Measurements from ENCODE around the gene HS3ST3A1.
"Not testable (repeated sequence)": the region's sequence is repeated elsewhere in the genome, so short reads cannot be mapped to it uniquely, and the experiment has no call there.

The HS3ST3A1 gene

DNA sequence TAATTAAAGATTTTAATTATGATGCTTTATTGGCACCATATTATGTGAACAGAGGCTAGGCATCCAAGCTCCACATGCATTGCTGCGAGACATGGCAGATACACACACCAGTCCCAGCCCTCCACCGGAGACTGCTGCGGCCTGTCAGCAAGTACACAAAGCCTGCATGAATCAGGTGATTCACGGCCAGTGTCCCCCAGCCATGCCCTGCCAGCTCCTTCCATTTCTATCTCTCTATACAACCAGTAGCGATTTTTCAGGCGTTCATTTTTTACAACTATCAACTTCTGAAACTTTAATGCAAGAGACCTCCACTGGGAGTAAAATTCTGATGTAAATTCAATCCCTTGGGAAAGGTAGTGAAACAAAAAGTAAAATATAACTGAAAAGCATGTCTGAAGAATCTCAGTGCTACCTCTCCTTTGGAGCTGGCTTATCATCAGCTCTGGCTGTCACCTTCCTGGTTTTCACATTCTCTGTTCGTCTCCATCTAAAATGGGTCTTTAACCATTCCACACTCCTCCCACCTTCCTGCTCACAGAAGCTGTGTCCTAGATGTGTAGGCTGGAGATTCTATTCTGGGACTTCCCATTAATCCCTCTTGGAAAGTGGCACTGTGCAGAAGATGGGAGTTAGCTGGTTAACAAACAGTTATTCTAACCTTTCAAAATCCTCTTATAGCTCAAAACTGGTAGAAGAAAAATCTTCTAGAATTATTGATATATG is 32.2 kb downstream of the HS3ST3A1 start:
- no peak for DNase-seq

DNA sequence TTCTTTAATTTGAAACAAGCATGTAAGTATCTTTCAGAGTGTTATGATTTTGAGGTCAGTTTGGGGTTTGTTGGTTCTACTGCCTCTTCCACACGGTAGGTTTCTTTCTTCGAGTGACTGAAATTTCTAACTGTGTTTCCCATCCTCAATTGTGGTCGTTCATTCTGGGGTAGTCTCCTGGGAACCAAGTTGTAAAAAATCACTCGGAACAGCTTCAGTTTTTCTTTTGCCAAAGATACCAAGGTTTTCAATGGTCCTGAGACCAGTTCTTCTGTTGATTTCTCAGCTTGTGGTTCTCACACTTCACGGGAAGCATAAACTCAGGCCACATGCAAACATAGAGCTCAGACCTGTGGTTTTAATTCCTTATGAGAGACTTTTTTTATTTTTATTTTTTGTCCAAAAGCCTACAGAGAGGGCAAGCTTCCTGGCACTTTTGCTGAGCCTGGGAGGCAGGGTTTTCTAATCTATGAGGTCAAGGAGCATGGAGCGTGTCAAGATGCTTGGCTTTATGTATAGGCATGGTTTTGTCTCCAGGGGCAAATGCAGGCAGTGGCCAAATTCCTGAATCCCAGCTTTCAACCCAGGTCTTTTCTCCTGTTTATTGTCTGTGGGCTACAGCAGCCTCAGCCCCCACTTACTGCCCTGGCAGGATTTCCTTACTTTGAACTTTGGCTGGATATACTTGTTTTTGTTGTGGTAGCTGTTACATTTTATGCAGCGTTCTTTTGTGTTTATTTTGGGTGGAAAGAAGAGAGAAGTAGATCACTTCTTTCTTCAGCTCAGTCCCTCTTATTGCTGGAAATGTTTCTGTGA is 32.9 kb downstream of the HS3ST3A1 start:
- DNase-seq: no peak

DNA sequence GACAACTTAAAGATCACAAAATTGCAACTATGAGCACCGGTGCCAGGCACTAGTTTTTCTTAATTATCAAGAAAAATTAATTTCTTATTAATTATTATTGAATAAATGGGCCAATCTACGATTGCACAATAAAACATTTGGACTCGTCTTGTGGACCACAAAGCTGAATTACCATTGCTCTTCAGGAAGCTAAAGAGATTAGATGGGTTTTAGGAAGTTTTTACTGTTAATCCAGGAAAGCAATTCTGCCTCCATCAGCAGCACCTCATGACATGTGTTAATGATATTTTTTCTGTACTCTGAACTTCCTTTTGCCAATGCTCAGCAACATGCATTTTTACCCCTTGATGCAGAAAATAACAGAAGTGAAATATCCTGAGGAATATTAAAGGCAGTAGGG is 37.9 kb downstream of the HS3ST3A1 start:
- DNase-seq: no peak

DNA sequence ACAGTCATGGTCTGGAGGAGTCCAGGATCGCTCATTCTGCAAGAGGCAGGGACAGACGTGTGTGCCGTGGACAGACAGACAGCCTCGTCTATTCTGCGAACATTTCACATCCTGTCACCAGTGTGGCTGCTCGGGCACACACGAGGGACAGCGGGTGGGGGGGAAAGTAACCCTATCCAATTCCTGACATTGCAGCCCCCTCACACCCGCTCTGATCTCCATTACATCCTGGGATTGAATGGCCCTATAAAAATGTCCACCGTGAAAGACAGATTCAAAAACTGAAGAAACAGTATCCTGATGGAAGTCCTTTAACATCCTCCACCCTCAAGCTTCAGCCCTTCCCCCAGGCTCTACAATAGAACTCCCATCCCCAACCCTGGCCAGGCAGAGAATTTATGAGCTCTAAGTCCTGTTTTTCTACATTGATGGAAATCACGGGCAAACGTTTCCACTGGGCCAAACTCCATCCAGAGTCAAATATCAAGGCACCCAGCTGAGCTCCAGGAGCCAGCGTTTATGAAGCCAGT is 39.4 kb downstream of the HS3ST3A1 start:
- DNase-seq: no peak

DNA sequence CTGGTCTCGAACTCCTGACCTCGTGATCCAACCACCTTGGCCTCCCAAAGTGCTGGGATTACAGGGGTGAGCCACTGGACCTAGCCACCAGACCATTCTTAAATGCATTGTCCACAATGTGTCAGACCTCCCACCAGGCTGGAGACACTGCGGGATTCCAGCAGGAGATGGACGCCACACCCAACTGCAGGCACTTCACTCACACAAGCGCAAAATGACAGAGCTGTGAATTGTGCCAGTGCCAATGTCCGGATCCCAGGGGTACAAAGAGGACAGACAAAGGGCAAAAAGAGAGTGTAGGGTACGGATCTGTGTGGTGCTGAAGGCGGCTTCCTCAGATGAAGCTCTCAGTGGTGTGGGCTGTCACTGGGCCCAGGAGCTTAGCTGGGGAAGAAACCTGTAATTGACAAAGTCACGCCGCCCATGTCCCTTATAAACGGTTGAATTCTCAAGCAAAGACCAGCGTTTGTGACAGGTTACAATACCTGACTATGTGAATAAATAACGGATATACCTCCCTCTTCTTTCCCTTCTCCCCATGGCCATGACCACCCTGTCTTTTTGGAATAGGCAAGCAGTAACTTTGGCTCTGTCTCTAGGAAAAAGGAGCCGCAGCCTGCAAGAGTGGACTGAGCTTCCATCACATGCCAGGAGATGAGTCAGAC is 40.0 kb downstream of the HS3ST3A1 start:
- DNase-seq: no peak

DNA sequence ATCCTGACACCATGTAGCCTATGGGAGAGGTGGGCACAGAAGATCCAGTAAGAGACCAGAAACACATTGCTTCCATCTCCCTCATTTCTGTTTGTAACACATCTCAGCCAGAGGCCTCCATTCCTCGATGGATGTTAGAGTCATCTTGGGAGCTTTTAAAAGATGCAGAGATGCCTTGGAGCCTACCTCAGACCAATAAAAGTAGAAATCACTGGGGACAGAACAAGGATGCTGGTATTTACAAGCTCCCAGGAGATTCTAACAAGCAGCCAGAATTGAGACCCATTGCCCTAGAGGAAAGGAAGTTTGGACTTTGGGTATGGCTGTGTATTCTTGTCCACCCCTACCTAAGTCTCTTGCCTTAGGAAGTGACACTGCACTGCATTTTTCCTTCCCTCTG is 40.8 kb downstream of the HS3ST3A1 start:
- DNase-seq: no peak

DNA sequence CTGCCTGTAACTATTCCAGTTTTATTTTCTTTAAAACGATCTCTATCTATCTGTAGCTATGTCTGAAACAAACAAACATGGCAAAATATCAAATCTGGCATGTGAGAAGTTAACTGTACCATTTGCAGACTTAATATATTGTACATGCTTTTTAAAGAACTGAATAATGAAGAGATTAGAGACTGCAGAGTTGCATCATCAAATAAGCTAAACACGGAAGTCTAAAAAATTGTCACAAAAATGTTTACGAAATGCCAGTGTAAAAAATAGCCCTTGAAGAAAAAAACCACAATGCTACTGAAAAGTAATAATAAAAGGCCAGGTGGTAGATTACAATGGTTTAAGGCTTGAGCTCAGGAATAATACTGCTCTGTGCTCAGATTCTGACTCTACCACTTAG is 43.1 kb downstream of the HS3ST3A1 start:
- no peak for DNase-seq

DNA sequence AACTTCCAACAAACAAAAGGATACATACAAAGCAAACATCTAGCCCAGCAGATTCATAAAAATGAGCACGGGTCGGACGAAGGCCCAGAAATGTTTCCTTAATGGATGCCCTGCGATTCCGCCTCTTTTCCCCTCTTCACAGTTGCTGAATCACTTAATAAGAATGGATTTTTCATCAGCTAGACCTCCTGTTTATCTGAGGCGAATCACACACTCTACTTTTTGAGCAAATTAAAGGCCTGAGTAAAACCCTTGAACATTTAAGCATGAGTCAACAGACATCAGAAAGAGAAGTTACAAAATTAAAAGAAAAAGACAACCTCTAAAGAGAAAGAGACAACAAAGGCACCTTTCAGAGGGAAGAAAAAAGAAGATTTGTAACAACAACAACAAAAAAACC is 44.7 kb downstream of the HS3ST3A1 start:
- DNase-seq: no peak

DNA sequence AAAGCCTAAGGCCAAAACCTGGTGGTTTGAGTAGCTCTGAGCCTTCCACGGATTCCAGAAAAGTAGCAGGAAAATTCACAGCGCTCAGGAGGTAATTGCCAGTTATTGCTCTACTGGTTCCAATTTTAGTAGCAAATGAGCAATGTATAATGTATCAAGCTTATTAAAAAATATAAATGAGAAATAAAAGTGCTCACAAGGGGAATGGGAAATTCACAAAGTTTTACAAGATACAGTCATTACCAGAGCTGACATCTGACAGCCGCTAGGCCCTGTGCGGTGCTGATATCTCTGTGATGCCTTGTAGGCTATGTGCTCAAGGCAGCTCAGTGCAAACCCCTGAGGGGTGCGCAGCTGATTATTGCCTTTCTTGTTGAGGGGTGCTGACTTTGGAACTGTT is 47.5 kb downstream of the HS3ST3A1 start:
- no peak for DNase-seq

DNA sequence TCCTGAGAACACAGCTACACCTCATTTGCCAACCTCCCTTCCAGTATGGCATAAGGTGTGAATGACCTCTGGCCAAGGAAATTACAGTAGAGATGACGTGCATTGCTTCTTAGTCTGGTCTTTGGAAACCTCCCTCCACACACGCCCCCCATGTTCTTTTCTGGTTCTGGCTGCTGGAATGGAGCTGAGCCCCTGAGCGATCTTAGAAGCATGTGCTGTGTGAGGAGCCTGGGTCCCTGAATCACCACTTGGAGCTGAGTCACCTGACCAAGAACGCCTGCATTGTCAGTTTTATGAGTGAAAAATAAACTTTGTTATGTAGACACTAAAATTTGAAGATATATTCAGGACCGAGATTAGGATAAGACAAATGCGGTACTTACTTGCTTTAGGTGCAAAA is 51.4 kb downstream of the HS3ST3A1 start:
- no peak for DNase-seq

DNA sequence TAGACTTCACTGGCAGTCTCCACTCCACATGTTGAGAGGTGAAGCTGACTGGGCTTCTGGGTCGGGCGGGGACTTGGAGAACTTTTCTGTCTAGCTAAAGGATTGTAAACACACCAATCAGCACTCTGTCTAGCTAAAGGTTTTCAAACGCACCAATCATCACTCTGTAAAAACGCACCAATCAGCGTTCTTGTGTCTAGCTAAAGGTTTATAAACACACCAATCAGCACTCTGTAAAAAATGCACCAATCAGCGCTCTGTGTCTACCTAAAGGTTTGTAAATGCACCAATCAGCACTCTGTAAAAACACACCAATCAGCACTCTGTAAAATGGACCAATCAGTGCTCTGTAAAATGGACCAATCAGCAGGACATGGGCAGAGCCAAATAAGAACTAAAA is 53.2 kb downstream of the HS3ST3A1 start:
- not testable (repeated sequence) for DNase-seq

DNA sequence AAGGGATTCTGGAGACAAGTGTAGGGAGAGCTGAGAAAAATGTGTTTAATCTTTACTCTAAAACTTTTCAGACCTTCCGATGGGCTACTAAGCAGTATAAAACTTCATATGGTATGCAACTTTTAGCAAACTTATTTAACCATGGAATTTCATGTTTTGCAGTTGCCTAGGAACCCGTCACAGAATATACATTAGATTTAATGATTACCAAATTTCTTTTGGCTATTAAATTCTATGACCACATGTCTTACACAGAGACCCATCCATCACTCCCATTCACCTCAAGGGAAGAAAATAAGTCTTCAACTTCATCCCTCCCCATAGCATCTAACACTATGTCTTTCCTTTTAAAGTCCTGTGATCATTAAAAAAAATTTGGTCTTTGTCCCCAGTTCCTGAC is 54.9 kb downstream of the HS3ST3A1 start:
- DNase-seq: no peak

DNA sequence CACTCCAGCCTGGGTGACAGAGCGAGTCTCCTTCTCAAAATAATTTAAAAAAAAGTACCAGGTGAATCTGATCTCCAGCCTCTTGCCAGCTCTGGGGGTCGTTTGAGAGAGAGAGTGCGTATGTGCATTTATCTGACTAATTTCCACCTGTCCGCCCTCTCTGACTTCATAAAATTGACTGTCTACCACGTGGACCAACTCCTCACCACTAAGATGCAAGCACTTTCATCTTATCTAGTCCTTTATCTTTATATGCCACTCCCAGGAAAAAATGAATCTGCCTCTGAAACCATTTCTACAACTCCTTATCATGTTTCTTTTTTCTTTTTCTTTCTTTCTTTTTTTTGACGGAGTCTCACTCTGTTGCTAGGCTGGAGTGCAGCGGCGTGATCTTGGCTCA is 55.8 kb downstream of the HS3ST3A1 start:
- DNase-seq: no peak

DNA sequence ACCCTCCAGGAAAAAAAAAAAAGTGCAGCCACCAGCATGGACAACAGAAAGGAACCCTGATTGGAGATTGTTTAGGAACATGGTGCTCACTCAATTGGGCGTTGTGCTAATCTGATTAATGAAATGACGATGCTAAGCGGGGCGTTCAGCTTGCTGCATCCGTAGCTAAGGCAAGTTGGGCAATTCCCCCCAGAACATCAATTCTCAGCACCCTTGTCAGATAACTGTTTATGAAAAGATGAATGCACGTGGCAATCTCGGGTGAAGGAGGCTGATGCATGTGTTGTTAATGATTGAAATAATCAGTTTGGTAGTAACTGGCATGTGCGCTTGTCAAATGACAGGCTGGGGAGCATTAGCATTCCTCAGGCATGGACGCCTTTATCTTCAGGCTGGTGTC is 57.0 kb downstream of the HS3ST3A1 start:
- no peak for DNase-seq

DNA sequence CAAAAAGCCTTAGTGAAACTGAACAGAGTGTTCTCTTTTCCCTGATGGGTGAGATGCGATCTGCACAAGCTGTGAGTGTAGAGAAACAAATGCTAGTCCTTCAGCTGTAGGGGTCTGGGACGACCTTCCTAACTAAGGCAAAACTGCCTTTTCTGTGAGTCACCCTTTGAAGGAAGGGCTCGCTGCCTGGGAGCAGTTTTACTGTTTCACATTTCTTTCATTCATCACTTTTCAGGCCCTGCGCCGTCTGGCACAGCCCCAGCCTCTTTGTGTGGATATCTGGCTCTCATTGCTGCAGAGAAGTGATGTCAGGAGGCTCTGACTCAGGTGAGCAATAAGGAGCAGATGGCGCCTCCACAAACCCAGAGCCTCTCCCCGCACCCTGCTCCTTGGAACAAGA is 57.4 kb downstream of the HS3ST3A1 start:
- DNase-seq: no peak

DNA sequence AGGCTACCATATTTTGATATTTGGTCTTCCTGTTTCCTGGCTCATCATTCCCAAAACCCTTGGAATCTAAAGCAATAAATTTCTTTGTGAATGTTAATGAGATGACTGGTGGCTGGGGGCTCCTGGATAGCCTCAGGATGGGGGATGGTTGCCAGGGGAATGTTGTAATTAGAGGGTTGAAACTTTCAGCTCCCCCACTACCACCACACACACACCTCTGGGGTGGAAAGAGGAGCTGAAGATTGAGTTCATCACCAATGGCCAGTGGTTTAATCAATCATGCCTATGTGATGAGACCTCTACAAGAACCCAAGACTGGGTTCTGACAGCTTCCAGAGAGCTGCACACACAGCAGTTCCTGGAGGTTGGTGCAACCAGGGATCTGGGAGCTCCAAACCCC is 59.1 kb downstream of the HS3ST3A1 start:
- DNase-seq: no peak

DNA sequence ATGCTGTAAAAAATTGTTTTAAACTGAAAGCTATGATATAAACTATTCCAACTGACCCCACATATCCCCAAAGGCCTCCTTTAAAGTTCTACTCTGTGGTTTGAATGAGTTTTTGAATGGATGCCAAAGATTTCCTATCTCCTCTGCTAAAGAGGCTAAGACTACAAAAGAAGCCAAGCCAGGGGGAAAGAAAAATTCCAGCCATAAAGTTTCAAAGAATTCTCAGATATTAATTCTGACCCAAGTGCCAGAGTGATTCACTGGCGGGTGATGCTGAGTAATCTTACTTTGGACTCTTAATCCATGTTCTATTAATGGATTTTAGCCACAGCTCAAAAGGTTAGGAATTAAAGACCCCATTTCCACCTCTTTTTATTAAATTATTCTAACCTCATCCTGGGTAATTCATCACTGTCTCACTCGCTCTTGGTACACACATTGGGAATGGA is 60.7 kb downstream of the HS3ST3A1 start:
- DNase-seq: no peak

DNA sequence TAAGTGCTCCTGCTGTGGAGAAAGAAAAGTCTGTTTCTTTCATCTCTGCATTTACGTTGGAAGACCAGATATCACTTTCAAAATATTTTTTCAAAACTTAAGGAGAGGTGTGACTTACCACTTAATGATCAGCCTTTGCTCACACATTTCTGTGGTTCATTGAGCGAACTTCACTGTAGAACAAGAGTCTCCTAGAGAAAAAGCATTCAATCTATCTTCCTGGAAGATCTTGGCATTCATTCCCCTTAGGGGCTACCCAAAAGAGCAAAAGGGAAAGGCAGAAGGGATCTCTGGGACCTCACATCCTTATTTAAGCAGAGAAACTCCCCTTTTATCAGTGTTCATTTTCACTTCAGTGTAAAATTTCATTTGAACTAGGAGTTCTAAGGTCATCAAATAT is 61.2 kb downstream of the HS3ST3A1 start:
- no peak for DNase-seq

DNA sequence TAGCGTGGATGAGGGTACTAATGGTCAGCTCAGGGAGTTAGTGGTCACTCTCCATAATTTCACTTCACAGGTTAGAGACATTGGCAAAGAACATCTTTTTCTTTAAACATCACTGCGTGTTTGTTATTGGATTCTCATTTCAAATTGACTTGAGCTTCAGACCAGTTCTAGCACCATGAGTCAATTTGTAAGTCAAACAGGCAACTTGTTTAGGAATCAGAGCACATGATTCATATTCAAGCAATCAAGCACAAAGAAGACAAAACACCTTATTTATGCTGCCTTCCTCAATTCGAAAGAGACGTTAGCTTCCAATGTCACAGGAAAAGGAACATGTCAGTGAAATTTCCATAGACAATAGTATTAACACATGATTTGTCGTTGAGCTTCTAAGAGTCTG is 62.3 kb downstream of the HS3ST3A1 start:
- no peak for DNase-seq

DNA sequence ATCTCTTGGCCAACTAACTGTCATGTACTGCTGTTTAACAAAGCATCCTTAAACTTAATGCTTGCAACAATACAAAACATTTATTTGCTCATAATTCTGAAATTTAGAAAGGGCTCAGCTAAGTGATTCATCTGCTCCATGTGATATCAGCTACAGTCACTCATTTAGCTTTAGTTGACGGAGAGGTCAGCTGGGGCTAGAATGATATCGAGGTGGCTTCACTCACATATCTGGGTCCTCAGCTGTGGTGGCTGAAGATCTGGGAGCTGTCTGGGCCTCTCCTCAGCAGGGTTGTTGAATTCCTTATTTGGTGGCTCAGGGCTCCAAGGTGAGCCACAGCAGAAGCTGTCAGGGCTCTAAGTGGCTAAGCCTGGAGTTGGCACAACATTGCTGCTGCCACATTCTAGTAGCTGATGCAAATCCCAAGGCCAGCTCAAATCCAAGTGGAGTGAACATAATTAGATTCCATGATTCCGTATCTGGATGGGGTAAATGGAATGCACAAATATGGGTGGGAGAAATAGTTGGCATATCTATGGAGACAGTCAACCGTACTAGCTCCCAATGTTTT is 62.8 kb downstream of the HS3ST3A1 start:
- DNase-seq: no peak

DNA sequence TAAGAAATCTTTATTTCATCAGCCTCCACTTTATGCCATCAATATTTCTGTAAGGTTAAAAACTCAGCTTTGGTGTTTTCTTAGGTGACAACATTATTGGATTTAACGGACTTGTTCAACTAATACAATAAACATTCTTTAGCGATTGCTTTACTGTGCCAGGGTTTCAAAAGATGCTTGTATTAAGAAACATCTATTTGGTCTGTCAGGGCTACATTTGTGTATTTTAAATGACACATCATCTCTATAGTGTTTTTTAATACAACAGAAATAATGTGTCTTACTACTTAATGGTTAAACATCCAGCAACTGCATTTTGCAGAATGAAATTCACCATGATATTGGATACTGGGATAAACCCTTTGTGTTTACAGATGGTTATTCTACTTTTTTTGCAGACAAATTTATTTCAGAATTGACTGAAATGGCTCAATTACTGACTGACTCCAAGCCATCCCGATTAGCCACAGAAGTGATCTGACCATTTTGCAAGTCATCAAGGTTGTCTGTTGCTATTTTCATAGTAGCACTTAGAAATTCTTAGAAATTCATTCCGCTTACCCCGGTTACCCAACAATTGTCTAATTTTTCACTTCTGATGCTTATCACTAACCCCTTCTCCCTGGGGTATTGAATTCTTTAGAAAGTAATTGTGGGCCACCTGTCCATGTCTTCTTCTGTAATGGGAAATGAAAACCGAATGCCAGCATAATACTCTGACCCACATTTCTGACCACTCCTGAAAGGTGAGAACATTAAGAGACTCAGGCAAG is 63.7 kb downstream of the HS3ST3A1 start:
- DNase-seq: no peak

DNA sequence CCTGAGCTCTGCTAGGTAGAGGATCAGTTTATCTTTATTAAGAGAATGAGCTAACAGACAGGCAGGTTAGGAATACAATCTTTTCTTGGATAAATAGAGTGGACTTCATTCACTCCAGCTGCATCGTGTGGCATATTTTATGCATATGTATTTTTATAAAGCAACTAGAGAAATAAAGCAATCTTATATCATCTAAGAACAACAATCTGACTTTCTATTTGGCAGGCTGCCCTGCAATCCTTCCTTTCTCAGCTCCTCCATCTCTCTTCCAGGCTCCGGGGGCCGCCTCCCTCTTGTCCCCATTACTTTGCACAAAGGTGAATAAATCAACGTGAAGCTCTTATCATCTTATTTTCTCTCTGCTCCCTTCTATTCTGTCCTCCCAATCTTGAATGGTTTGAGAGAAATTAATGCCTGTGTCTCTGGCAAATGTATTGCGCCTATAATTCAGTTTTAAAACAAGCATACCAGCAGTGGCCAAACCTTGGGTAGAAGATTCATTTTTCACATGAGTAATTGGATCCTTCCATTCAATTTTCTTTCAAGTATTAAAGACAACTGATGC is 64.5 kb downstream of the HS3ST3A1 start:
- DNase-seq: no peak

Data from NCI-H446 (cell line).